NCI-H345 treated with DMSO at 0.1 percent for 48 hours (cell line): ENCODE measurements around the gene NMNAT3.
"Not testable (repeated sequence)": the region's sequence is repeated elsewhere in the genome, so short reads cannot be mapped to it uniquely, and the experiment has no call there.

Experiments
- DNase-seq: peaks from one replicate; lab custom pipeline; 2025; ENCODE audit not compliant: unreplicated experiment; lab: John Stamatoyannopoulos, UW

The NMNAT3 gene

DNA sequence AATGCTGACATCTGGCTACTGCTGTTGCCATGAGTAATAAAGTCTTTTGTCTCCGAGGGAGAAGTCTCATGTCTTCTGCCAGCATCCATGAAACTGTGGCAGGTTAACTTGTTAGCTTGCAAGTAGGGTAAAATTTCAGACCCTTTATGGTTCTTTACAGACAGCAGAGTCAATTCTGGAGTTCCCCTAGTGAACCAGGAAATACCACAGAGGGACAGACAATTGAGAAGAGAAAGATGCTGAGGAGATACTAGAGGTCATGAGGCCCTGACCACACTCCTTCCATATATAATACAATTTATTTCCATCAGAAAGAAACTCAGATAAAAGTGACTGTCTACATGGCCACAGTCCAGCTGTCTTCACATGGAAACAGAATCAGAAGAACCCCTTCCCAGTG lies 38.1 kb downstream of the NMNAT3 start:
- no peak for DNase-seq

GRCh38 chr3:139638518-139638917 lies 39.3 kb downstream of the NMNAT3 start:
- DNase-seq, result no peak

GRCh38 chr3:139636511-139636910 lies 41.3 kb downstream of the NMNAT3 start:
- no peak for DNase-seq

GRCh38 chr3:139634111-139634635 lies 43.6 kb downstream of the NMNAT3 start:
- DNase-seq, result no peak

DNA sequence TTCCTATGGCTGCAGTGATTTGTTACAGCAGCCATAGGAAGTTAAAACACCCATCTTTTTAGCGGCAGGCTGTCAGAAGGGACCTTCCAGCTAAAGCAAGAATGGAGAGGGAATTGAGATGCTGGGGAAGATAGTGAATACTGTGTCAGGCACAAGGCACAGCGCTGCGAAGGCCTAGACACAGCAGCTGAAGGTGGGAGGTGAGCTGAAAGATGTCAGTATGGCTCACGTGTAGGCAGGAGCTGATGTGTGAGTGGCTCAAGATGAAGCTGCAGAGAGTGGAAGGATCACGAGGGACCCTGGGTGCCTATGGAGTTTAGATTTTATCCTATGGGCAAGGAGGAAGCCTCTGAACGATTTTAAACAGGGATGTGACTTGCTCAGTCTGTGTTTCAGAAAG lies 44.3 kb downstream of the NMNAT3 start:
- DNase-seq, result no peak

- DNase-seq, result no peak
Measured at GRCh38 chr3:139630542-139630941, 47.2 kb downstream of the NMNAT3 start.

GRCh38 chr3:139629033-139629432 lies 48.7 kb downstream of the NMNAT3 start:
- DNase-seq, result no peak

DNA sequence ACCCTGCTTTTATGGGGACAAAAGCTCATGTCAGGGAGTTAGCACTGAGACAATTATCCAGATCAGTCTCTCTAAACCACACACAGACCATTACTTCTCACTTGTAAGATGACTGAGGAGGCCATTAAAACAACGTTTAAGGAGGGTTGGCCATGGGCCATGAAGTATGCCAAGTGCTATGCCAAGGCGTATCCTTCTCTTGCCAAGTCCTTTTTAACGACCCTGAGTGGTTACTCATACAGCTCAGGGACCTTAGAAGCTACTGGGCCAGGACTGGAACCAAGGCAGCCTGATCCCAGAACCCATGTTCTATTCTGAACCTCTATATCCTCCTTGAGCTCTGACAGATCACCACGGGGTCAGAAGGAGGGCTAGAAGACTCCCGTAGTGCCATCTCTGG lies 50.0 kb downstream of the NMNAT3 start:
- no peak for DNase-seq

DNA sequence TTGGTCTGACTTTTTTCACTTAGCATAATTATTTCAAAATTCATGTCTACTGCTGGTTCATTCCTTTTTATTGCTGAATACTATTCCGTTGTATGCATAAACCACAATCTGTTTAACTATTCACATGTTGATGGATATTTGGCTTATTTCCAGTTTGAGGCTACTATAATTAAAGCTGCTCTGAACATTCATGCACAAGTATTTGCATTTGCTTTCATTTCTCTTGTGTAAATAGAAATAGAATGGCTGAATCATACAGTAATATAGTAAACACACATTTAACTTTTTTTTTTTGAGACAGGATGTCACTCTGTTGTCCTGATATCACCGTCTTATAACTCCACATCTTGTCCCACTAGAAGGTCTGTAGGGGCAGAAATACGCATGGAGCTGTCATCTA lies 57.3 kb downstream of the NMNAT3 start:
- DNase-seq, result no peak

GRCh38 chr3:139619484-139619883 lies 58.3 kb downstream of the NMNAT3 start:
- no peak for DNase-seq

DNA sequence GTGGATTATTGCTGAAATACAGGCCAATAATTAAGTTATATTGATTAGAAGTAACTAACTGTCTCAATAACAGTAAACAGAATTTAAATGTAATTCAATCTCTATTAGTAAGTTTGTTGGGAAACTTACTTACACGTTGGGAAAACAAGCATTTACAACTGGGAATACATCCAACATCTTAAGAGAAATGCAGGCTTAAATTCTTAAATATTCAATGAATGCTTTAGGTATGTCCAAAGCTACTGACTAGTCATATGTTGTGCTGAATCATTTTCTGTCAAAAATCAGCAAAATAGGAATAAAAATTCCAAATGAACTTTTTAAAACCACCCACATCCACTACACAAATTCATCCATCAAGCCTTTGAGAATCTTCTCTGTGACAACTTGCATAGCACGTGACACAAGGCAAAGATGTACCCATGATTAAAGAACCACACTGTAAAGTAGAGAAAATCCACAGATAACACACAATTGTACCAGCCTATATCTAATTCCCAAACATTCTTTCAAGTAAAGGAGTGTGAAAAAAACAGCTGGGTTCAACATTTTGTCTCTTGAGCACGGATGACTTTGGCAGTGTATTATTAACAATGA lies 60.0 kb downstream of the NMNAT3 start:
- no peak for DNase-seq

GRCh38 chr3:139611528-139611927 lies 66.2 kb downstream of the NMNAT3 start:
- DNase-seq, result no peak

GRCh38 chr3:139610886-139611285 lies 66.9 kb downstream of the NMNAT3 start:
- DNase-seq, result no peak

- DNase-seq, result no peak
Measured at GRCh38 chr3:139608924-139609323, 68.8 kb downstream of the NMNAT3 start.

- no peak for DNase-seq
Measured at GRCh38 chr3:139608108-139608380, 69.7 kb downstream of the NMNAT3 start.

DNA sequence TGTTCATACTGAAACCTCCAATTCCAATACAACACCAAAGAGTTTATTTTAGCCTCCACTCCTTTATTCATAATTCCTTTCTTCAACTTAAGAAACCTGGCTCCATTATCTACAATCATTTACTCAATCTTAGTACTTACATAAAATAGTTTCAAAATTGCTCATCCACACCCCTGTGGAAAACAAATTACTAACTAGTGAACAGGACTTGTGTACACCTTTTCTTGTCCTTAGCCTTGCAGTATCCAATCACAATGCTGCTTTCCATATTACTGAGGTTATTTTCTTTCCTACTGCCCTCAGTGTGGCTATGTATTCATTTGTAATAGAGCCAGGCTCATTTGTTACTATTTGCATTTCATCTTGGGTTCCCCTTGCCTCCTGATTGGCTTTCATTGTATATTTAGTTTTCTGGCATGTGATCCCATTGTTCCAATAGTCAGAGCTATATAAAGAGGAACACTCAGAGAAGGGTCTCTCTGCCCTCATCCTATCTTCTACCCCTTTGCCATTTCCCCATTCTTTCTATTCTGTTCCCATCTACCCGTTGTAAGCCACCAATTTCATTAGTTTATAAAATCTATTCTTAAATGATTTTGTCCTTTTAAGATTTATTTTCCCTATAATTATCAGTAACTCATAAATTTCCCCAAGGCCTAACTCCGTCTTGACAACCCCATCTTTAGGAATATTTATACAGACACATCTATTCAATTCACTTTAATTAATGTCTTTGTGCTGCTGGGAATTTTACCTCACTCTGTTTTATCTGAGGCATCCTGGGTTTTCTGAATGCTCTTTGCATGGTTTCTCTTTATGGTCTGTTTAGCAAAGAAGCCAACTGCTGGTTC lies 70.3 kb downstream of the NMNAT3 start:
- no peak for DNase-seq

DNA sequence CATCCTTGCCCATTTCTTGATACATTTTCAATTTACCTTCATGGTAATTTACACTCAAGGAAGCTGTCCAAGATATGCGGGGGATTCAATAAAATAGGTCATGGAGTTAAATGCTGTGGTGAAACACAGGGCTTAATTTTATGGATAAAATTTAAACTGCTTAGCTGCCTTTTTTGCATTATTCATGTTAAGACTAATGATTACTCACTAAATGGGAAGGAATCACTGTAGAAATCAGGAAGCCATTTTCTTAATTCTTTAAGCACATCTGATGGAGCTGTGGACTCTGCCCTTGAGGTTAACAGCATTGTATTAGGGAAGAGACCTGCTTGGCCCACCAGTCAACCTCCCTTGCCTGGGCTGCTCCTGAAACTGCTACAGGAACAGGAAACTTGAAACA lies 75.8 kb downstream of the NMNAT3 start:
- DNase-seq, result no peak

GRCh38 chr3:139601191-139601961 lies 76.4 kb downstream of the NMNAT3 start:
- DNase-seq, result no peak

GRCh38 chr3:139597947-139598346 lies 79.8 kb downstream of the NMNAT3 start:
- no peak for DNase-seq

DNA sequence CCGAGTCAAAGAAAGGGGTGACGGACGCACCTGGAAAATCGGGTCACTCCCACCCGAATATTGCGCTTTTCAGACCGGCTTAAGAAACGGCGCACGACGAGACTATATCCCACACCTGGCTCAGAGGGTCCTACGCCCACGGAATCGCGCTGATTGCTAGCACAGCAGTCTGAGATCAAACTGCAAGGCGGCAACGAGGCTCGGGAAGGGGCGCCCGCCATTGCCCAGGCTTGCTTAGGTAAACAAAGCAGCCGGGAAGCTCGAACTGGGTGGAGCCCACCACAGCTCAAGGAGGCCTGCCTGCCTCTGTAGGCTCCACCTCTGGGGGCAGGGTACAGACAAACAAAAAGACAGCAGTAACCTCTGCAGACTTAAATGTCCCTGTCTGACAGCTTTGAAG lies 86.6 kb downstream of the NMNAT3 start:
- DNase-seq, result not testable (repeated sequence)

DNA sequence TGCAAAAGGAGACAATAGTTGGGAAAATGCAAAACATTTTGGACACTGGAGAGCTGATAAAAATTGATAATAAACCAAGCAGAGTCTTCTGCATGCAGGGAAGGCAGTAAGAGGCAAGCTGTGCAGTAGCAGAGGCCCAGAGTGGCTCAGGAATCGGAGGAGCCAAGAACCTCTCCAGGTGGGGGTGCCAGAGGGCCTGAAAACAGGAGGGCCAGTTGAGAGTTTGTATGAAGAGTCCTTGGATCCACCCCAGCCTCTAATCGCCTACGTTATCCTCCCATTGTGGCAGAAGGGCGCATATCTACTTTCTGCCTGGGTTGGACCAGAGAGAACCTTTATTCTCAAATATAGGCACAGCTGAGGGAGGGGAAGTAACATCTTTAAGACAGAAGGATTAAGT lies 89.3 kb downstream of the NMNAT3 start:
- no peak for DNase-seq

- no peak for DNase-seq
Measured at GRCh38 chr3:139587797-139588196, 90.0 kb downstream of the NMNAT3 start.
